HUES64 (cell line): ENCODE data around the gene CA10.

ENCODE experiments used
- H3K27ac ChIP-seq: 2 replicates; pipeline ENCODE4 v1.7.0; 2013; ENCODE audit warnings: low read depth, low read length, inconsistent platforms
- H3K27me3 ChIP-seq: 2 replicates; pipeline ENCODE4 v1.6.1; 2013; ENCODE audit warnings: mild to moderate bottlenecking, low read length; ENCODE audit not compliant: insufficient read depth
- H3K36me3 ChIP-seq: 2 replicates; pipeline ENCODE4 v1.6.1; 2013; ENCODE audit warnings: mild to moderate bottlenecking, low read length; ENCODE audit not compliant: insufficient read depth
- H3K4me1 ChIP-seq: 2 replicates; pipeline ENCODE4 v1.6.1; 2013; ENCODE audit warnings: mild to moderate bottlenecking, low read length, moderate library complexity; ENCODE audit not compliant: insufficient read depth
- H3K4me3 ChIP-seq: 2 replicates; pipeline ENCODE4 v1.5.1; 2013; ENCODE audit warnings: mild to moderate bottlenecking, low read length, moderate library complexity
- H3K9ac ChIP-seq: 2 replicates; pipeline ENCODE4 v1.6.1; 2013; ENCODE audit warnings: mild to moderate bottlenecking, low read depth, low read length
- H3K9me3 ChIP-seq: 2 replicates; pipeline ENCODE4 v1.6.1; 2013; ENCODE audit warnings: low read depth, low read length; ENCODE audit not compliant: insufficient read depth
- WGBS: fragments of 150-250, 120-280 bp; methylation state at CpG from one replicate; pipeline ENCODE4 v1.1.7; 2013; ENCODE audit warnings: missing lambda C conversion rate; 5-methylcytosine and 5-hydroxymethylcytosine counted together

Gene CA10

GRCh38 chr17:51767287-51767686, 391.2 kb downstream of the CA10 start:
- H3K9me3 ChIP-seq, result no peaks in the 10 kb centered on the region
- H3K9ac ChIP-seq, result no peak overlapping the region
- H3K36me3 ChIP-seq, result no peaks in the 10 kb centered on the region
- no CpG with 5 or more reads among the region's 1 CpG for WGBS
- no peaks in the 10 kb centered on the region for H3K4me1 ChIP-seq
- H3K27me3 ChIP-seq, result no peaks in the 10 kb centered on the region
- H3K4me3 ChIP-seq, result no peak overlapping the region
- no peak overlapping the region for H3K27ac ChIP-seq

- Histone ChIP-seq H3K27me3 (no peaks in the 10 kb centered on the region), H3K4me3 (no peak overlapping the region), H3K4me1 (no peaks in the 10 kb centered on the region), H3K27ac (no peak overlapping the region), H3K9me3 (no peaks in the 10 kb centered on the region), H3K36me3 (no peaks in the 10 kb centered on the region), H3K9ac (no peak overlapping the region)
- 86% methylated on average over 6 of the region's 8 CpGs for WGBS
Observed at GRCh38 chr17:51765282-51766135, 393.0 kb downstream of the CA10 start.

- Histone ChIP-seq H3K36me3 (no peaks in the 10 kb centered on the region), H3K9me3 (no peaks in the 10 kb centered on the region), H3K4me3 (no peak overlapping the region), H3K27ac (no peak overlapping the region), H3K9ac (no peak overlapping the region), H3K27me3 (no peaks in the 10 kb centered on the region), H3K4me1 (no peaks in the 10 kb centered on the region)
- 24% methylated on average over 4 of the region's 4 CpGs for WGBS
Observed at GRCh38 chr17:51764387-51764971, 394.0 kb downstream of the CA10 start.

- no peaks in the 10 kb centered on the region for H3K4me1 ChIP-seq
- H3K4me3 ChIP-seq, result no peak overlapping the region
- 88% methylated on average over 2 of the region's 3 CpGs for WGBS
- no peak overlapping the region for H3K27ac ChIP-seq
- H3K27me3 ChIP-seq, result no peaks in the 10 kb centered on the region
- H3K9me3 ChIP-seq, result no peaks in the 10 kb centered on the region
- no peaks in the 10 kb centered on the region for H3K36me3 ChIP-seq
- no peak overlapping the region for H3K9ac ChIP-seq
Observed at GRCh38 chr17:51763058-51763457, 395.5 kb downstream of the CA10 start.

- Histone ChIP-seq H3K9me3 (no peaks in the 10 kb centered on the region), H3K4me1 (no peaks in the 10 kb centered on the region)
- 100% methylated on average over 1 of the region's 1 CpG for WGBS
Observed at GRCh38 chr17:51761105-51761504, 397.4 kb downstream of the CA10 start.

GRCh38 chr17:51759260-51759659, 399.3 kb downstream of the CA10 start:
- Histone ChIP-seq H3K4me1 (no peaks in the 10 kb centered on the region), H3K36me3 (no peaks in the 10 kb centered on the region), H3K27ac (no peak overlapping the region), H3K9ac (no peak overlapping the region), H3K27me3 (no peaks in the 10 kb centered on the region), H3K4me3 (no peak overlapping the region), H3K9me3 (no peaks in the 10 kb centered on the region)
- 100% methylated on average over 1 of the region's 1 CpG for WGBS

More at GRCh38 chr17:51761105-51761504, 397.4 kb downstream of the CA10 start:
- Histone ChIP-seq H3K4me3 (no peak overlapping the region), H3K27ac (no peak overlapping the region), H3K36me3 (no peaks in the 10 kb centered on the region), H3K9ac (no peak overlapping the region), H3K27me3 (no peaks in the 10 kb centered on the region)

- 91% methylated on average over 1 of the region's 1 CpG for WGBS
- Histone ChIP-seq H3K27ac (no peak overlapping the region), H3K36me3 (no peaks in the 10 kb centered on the region), H3K9ac (no peak overlapping the region), H3K9me3 (no peaks in the 10 kb centered on the region), H3K27me3 (no peaks in the 10 kb centered on the region), H3K4me1 (no peaks in the 10 kb centered on the region), H3K4me3 (no peak overlapping the region)
Observed at GRCh38 chr17:51751072-51751471, 407.4 kb downstream of the CA10 start.

GRCh38 chr17:51748749-51749604, 409.5 kb downstream of the CA10 start:
- H3K4me3 ChIP-seq, result no peak overlapping the region
- WGBS, result 95% methylated on average over 9 of the region's 9 CpGs
- H3K9ac ChIP-seq, result no peak overlapping the region
- no peaks in the 10 kb centered on the region for H3K9me3 ChIP-seq
- H3K36me3 ChIP-seq, result no peaks in the 10 kb centered on the region
- H3K4me1 ChIP-seq, result peaks cover 14% of the 10 kb centered on the region
- H3K27ac ChIP-seq, result no peak overlapping the region
- no peaks in the 10 kb centered on the region for H3K27me3 ChIP-seq

GRCh38 chr17:51746421-51746820, 412.1 kb downstream of the CA10 start:
- no peaks in the 10 kb centered on the region for H3K9me3 ChIP-seq
- peaks cover 21% of the 10 kb centered on the region for H3K4me1 ChIP-seq
- no peaks in the 10 kb centered on the region for H3K27me3 ChIP-seq
- H3K36me3 ChIP-seq, result no peaks in the 10 kb centered on the region
- H3K9ac ChIP-seq, result no peak overlapping the region
- H3K27ac ChIP-seq, result no peak overlapping the region
- H3K4me3 ChIP-seq, result no peak overlapping the region

- Histone ChIP-seq H3K4me3 (no peak overlapping the region), H3K4me1 (peaks cover 21% of the 10 kb centered on the region), H3K27me3 (no peaks in the 10 kb centered on the region), H3K9me3 (no peaks in the 10 kb centered on the region), H3K36me3 (no peaks in the 10 kb centered on the region), H3K27ac (no peak overlapping the region), H3K9ac (no peak overlapping the region)
- WGBS, result 97% methylated on average over 2 of the region's 2 CpGs
Observed at GRCh38 chr17:51745993-51746392, 412.5 kb downstream of the CA10 start.

GRCh38 chr17:51743477-51743876, 415.0 kb downstream of the CA10 start:
- H3K27me3 ChIP-seq, result no peaks in the 10 kb centered on the region
- H3K4me1 ChIP-seq, result peaks cover 34% of the 10 kb centered on the region
- no peak overlapping the region for H3K4me3 ChIP-seq
- no peaks in the 10 kb centered on the region for H3K36me3 ChIP-seq
- H3K9me3 ChIP-seq, result no peaks in the 10 kb centered on the region
- WGBS, result 100% methylated on average over 2 of the region's 4 CpGs
- H3K27ac ChIP-seq, result no peak overlapping the region
- no peak overlapping the region for H3K9ac ChIP-seq
